ENCODE results near the gene PRKCQ. TPM values are rescaled to one million over a fixed set of nuclear protein-coding genes. Genes with fewer than 3 reads are reported as not detected.

PRKCQ gene
- total and polyA plus RNA-seq, 2 of the 13 experiments (the other 11 are each of a cell fraction or from before 2014, with no cell fraction given), result 0.13 to 0.35 TPM

- TF ChIP-seq PRDM10 (CRISPR knock-in tag; IDR thresholded peaks at IDR 0.05; ENCODE audit: low read depth) (no peak), REPIN1 (CRISPR knock-in tag; IDR thresholded peaks at IDR 0.05; ENCODE audit: borderline replicate concordance, low read depth) (no peak), ZNF256 (CRISPR knock-in tag; conservative IDR thresholded peaks at IDR 0.05) (no peak), ZNF234 (CRISPR knock-in tag; conservative IDR thresholded peaks at IDR 0.05) (no peak), STAG1 (CRISPR knock-in tag; IDR thresholded peaks at IDR 0.05) (peak; percentile 98), HMGA1 (CRISPR knock-in tag; conservative IDR thresholded peaks at IDR 0.05) (no peak), KAT2B (IDR thresholded peaks at IDR 0.05; ENCODE audit: borderline replicate concordance, low read depth, low read length) (no peak), TCF12 (IDR thresholded peaks at IDR 0.05) (no peak), TCF12 (CRISPR knock-in tag; IDR thresholded peaks at IDR 0.05) (no peak), SSRP1 (CRISPR knock-in tag; IDR thresholded peaks at IDR 0.05) (no peak), NFE2 (CRISPR knock-in tag; IDR thresholded peaks at IDR 0.05) (peak; percentile 97), ZKSCAN5 (CRISPR knock-in tag; IDR thresholded peaks at IDR 0.05) (no peak), PAF1 (CRISPR knock-in tag; IDR thresholded peaks at IDR 0.05) (no peak), PRDM15 (CRISPR knock-in tag; IDR thresholded peaks at IDR 0.05) (no peak), EED (CRISPR knock-in tag; IDR thresholded peaks at IDR 0.05) (no peak), AKAP8 (CRISPR knock-in tag; IDR thresholded peaks at IDR 0.05) (no peak), ZNF143 (CRISPR knock-in tag; IDR thresholded peaks at IDR 0.05) (no peak)
- TF ChIP-seq, protein P1, sequence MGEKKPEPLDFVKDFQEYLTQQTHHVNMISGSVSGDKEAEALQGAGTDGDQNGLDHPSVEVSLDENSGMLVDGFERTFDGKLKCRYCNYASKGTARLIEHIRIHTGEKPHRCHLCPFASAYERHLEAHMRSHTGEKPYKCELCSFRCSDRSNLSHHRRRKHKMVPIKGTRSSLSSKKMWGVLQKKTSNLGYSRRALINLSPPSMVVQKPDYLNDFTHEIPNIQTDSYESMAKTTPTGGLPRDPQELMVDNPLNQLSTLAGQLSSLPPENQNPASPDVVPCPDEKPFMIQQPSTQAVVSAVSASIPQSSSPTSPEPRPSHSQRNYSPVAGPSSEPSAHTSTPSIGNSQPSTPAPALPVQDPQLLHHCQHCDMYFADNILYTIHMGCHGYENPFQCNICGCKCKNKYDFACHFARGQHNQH (CRISPR knock-in tag; IDR thresholded peaks at IDR 0.05), result no peak; the same call in 1 of the 2 replicates
Observed at GRCh38 chr10:6401558-6402348, 178.3 kb downstream of the PRKCQ start (continued).

All from HepG2 (cell line).